HCT116 (cell line): ENCODE results near the gene KAZN. TPM values are rescaled to one million over a fixed set of nuclear protein-coding genes. Genes with fewer than 3 reads are reported as not detected.

Experiments used
- ATAC-seq: fragments of 200-7000 bp; cut with Tn5 transposase; 2 replicates; pipeline ENCODE4 v1.9.1; 2020; ENCODE audit warnings: mild to moderate bottlenecking, moderate library complexity
- BruUV-seq: library from RNA; stranded (reverse); fragments of 400-500 nt; replicated peaks from 2 replicates; lab custom pipeline; 2021; lab: Mats Ljungman, UMichigan
- CTCF ChIA-PET: fragments of 300-600 bp; sonication (Branson Sonifier 250); formaldehyde crosslinking; loops from one replicate; lab custom pipeline; 2021; ENCODE audit warnings: antibody characterized with exemption; lab: Charles Lee
- POLR2A ChIA-PET: fragments of 300-600, 350-600 bp; sonication (Branson Sonifier 250); formaldehyde crosslinking; loops from one replicate; lab custom pipeline; 2021; ENCODE audit warnings: antibody characterized with exemption; lab: Charles Lee
- RAD21 ChIA-PET, 2 experiments: fragments of 300-600 bp; sonication (Branson Sonifier 250); formaldehyde crosslinking; loops; one replicate each; lab custom pipeline; 2023; ENCODE audit warnings: low total read pairs in 2 of 2; ENCODE audit not compliant: uncharacterized antibody in 2 of 2, unreplicated experiment in 2 of 2, low non-redundant PET in 1 of 2; lab: Charles Lee
- DNase-seq: peaks from one replicate; pipeline ENCODE4 v3.0.0-alpha.2; 2010; ENCODE audit warnings: low read depth, low spot score
- H2AFZ ChIP-seq: fragments of 200-600 bp; shearing (Covaris generic), sonication (generic); 2 replicates; pipeline ENCODE4 v1.6.1; 2017; ENCODE audit warnings: low read depth, mixed run types, mixed read lengths, antibody characterized with exemption, low read length; ENCODE audit not compliant: poor library complexity, severe bottlenecking
- H3K27ac ChIP-seq: 2 replicates; pipeline ENCODE4 v1.5.1; 2012; ENCODE audit warnings: low read depth, low read length
- H3K27me3 ChIP-seq: fragments of 200-600 bp; sonication (generic); 2 replicates; pipeline ENCODE4 v1.6.1; 2016; ENCODE audit warnings: mixed run types, low read length, mixed read lengths; ENCODE audit not compliant: insufficient read depth
- H3K36me3 ChIP-seq, 2 experiments: fragments of 200-500 bp in 1 of 2; fragments of 200-600 bp in 1 of 2; sonication (Bioruptor generic) in 1 of 2; sonication (generic) in 1 of 2; 2 replicates each; pipeline versions ENCODE4 v1.5.1 to v1.6.1; 2014 to 2016; ENCODE audit warnings: low read length in 2 of 2, inconsistent platforms in 1 of 2, mixed read lengths in 1 of 2, mixed run types in 1 of 2; ENCODE audit not compliant: insufficient read depth in 2 of 2, control insufficient read depth in 1 of 2
- H3K4me1 ChIP-seq, 2 experiments: fragments of 200-600 bp in 1 of 2; sonication (generic) in 1 of 2; 2 replicates each; pipeline versions ENCODE4 v1.5.1 to v1.6.1; 2012 to 2017; ENCODE audit warnings: low read length in 2 of 2, inconsistent platforms in 1 of 2, mild to moderate bottlenecking in 1 of 2, mixed read lengths in 1 of 2, mixed run types in 1 of 2, moderate library complexity in 1 of 2; ENCODE audit not compliant: insufficient read depth in 2 of 2, control insufficient read depth in 1 of 2
- H3K4me2 ChIP-seq: fragments of 200-600 bp; sonication (generic); 2 replicates; pipeline ENCODE4 v1.6.1; 2017; ENCODE audit warnings: mixed run types, low read length, mixed read lengths
- H3K4me3 ChIP-seq, 2 experiments: fragments of 200-600 bp in 1 of 2; sonication (generic) in 1 of 2; replicated peaks in 1 of 2; 2 replicates each; pipeline ENCODE4 v1.5.1; 2011 to 2016; ENCODE audit warnings: low read length in 2 of 2, control low read depth in 1 of 2, low read depth in 1 of 2, mild to moderate bottlenecking in 1 of 2, mixed read lengths in 1 of 2, mixed run types in 1 of 2
- H3K79me2 ChIP-seq: fragments of 200-600 bp; sonication (generic); 2 replicates; pipeline ENCODE4 v1.6.1; 2017; ENCODE audit warnings: mild to moderate bottlenecking, mixed run types, low read length, moderate library complexity, mixed read lengths; ENCODE audit not compliant: insufficient read depth
- H3K9ac ChIP-seq: fragments of 200-600 bp; sonication (generic); 2 replicates; pipeline ENCODE4 v1.6.1; 2016; ENCODE audit warnings: low read length, mixed read lengths
- H3K9me2 ChIP-seq: fragments of 200-600 bp; sonication (generic), shearing (Covaris generic); 2 replicates; pipeline ENCODE4 v1.6.1; 2017; ENCODE audit warnings: mixed run types, mild to moderate bottlenecking, moderate library complexity; ENCODE audit not compliant: insufficient read depth
- H3K9me3 ChIP-seq, 2 experiments: fragments of 200-500 bp in 1 of 2; fragments of 200-600 bp in 1 of 2; sonication (Bioruptor generic) in 1 of 2; sonication (generic) in 1 of 2; 2 replicates each; pipeline ENCODE4 v1.6.1; 2014 to 2017; ENCODE audit warnings: low read length in 2 of 2, mixed read lengths in 2 of 2, inconsistent platforms in 1 of 2, low read depth in 1 of 2, mild to moderate bottlenecking in 1 of 2, mixed run types in 1 of 2, moderate library complexity in 1 of 2; ENCODE audit not compliant: control insufficient read depth in 1 of 2, insufficient read depth in 1 of 2
- H4K20me1 ChIP-seq: fragments of 200-600 bp; sonication (generic), shearing (Covaris generic); 2 replicates; pipeline ENCODE4 v1.6.1; 2017; ENCODE audit warnings: mixed run types, mild to moderate bottlenecking, moderate library complexity; ENCODE audit not compliant: insufficient read depth
- CTCF ChIP-seq, 3 experiments: fragments of 200-600 bp in 1 of 3; sonication (generic) in 1 of 3; IDR thresholded peaks in 2 of 3; conservative IDR thresholded peaks in 1 of 3; 2 replicates each; pipeline ENCODE4 v1.5.1; 2012 to 2017; ENCODE audit warnings: low read depth in 2 of 3, low read length in 2 of 3, antibody characterized with exemption in 1 of 3, borderline replicate concordance in 1 of 3, control low read depth in 1 of 3, mild to moderate bottlenecking in 1 of 3, mixed read lengths in 1 of 3, mixed run types in 1 of 3, moderate library complexity in 1 of 3; ENCODE audit not compliant: insufficient read depth in 1 of 3
- EZH2phosphoT487 ChIP-seq: fragments of 200-600 bp; IDR thresholded peaks from 2 replicates; pipeline ENCODE4 v1.6.1; 2018; ENCODE audit warnings: antibody characterized with exemption, borderline replicate concordance
- MAX ChIP-seq: IDR thresholded peaks from 2 replicates; pipeline ENCODE4 v1.6.1; 2012
- RAD21 ChIP-seq: IDR thresholded peaks from 2 replicates; pipeline ENCODE4 v1.6.1; 2012; ENCODE audit warnings: low read depth, mild to moderate bottlenecking
- REST ChIP-seq: IDR thresholded peaks from 2 replicates; pipeline ENCODE4 v1.6.1; 2012; ENCODE audit warnings: low read depth
- TCF7L2 ChIP-seq: IDR thresholded peaks from 2 replicates; pipeline ENCODE4 v1.7.0; 2011; ENCODE audit warnings: borderline replicate concordance, inconsistent platforms; ENCODE audit not compliant: insufficient read depth, insufficient read length; ENCODE audit errors: extremely low read depth
- intact Hi-C: fragments of 100-400 bp; cut with micrococcal nuclease; formaldehyde crosslinking; loops from 2 replicates; pipeline ENCODE4 v1.10.0; 2022
- total RNA-seq: library from RNA; stranded (reverse); gene quantifications from one replicate; pipeline ENCODE4 v1.2.1, GENCODE V29; 2021; ENCODE audit not compliant: unreplicated experiment

KAZN gene
- total RNA-seq, 1 experiment from 2014 or later = 13.4 TPM

DNA sequence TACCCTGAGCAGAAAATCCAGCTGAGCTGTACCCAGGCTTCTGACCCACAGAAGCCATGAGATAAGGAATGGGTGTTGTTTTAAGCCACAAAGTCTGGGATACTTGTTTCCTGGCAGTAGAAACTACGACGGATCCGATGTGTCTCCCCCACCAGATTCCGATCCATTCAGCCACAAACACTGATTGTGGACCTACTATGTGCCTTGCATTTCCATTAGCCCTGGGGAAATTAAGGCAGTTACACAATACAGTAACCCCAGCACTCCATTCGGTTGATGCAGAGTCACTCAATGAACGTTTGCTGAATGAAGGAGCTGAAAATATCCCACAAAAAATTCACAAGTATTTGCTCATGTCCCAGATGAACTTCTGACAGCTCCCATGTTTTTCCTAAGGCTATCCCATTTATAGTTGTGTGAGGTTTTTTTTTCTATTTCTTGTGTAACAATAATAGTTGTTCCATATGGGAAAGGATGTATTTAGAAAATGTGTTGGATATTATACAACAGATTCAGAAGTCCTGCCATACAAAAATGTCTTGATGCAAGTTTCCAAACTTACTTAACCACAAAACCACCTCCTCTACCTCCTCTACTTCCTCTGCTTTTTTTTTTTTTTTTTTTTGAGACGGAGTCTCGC is 29.6 kb upstream of the KAZN start:
- H3K9me2 ChIP-seq = no peaks in the 10 kb centered on the region
- DNase-seq (no peak), ATAC-seq (no peak)
- BruUV-seq = no TSS peak
- no peak overlapping the region for H3K4me2 ChIP-seq
- RAD21 ChIA-PET = no interaction called here
- POLR2A ChIA-PET = no interaction called here
- H3K4me3 ChIP-seq = no peak overlapping the region
- H3K27me3 ChIP-seq = no peaks in the 10 kb centered on the region
- no peak overlapping the region for H3K9ac ChIP-seq
- H3K27ac ChIP-seq = no peak overlapping the region
- H3K4me1 ChIP-seq = no peaks in the 10 kb centered on the region
- no peak overlapping the region for H2AFZ ChIP-seq
- CTCF ChIA-PET = no interaction called here
- no peak for TF ChIP-seq EZH2phosphoT487
- no peak for TF ChIP-seq REST
- no peak for TF ChIP-seq TCF7L2
- TF ChIP-seq RAD21 = no peak
- TF ChIP-seq CTCF (IDR thresholded peaks at IDR 0.05 in 2 of 3, conservative IDR thresholded peaks at IDR 0.05 in 1 of 3; ENCODE audit: borderline replicate concordance in 1 of 3, insufficient read depth in 1 of 3, low read depth in 2 of 3, low read length in 2 of 3) = no peak
- TF ChIP-seq MAX = no peak
- no peaks in the 10 kb centered on the region for H4K20me1 ChIP-seq
- intact Hi-C loops = loop anchor here (5.0 to 10.0 kb wide), 3 partner anchors 458 to 736 kb away; no protein-coding TSS in a partner anchor
- no peaks in the 10 kb centered on the region for H3K79me2 ChIP-seq
- no peaks in the 10 kb centered on the region for H3K9me3 ChIP-seq
- no peaks in the 10 kb centered on the region for H3K36me3 ChIP-seq
